ENCODE measurements around the gene HNRNPA2B1. TPM values are rescaled to one million over a fixed set of nuclear protein-coding genes. Genes with fewer than 3 reads are reported as not detected.

Gene HNRNPA2B1
- total RNA-seq, 2 experiments from 2014 or later = 258 to 1,090 TPM

DNA sequence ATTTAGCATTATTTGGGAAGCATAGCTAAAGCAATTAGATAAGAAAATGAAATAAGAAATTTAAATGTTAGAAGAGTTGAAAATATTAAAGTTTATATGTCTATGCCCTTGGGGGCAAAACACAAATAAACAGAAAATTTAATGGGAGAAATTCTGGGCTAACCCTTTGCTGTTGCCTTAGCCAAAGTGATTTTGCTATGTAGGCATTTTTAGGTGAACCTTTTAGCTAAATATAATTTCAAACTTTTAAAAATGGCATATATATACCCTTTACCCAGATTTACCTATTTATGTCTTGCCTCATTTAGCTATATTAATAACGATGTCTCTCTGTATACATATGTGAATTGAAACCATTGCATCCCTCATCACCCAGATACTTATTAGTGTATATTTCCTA, 28.5 kb downstream of the HNRNPA2B1 start:
- POLR2A ChIA-PET = interaction anchor here (0.6 to 1.4 kb wide), 6 partner anchors 11 to 1567 kb away, joined by 3 to 4 read pairs (median 3); no protein-coding TSS in a partner anchor

GRCh38 chr7:26171601-26172000, 28.9 kb downstream of the HNRNPA2B1 start:
- no TSS peak for BruUV-seq (replicated peaks)
- H4K20me1 ChIP-seq (ENCODE audit: insufficient read depth, low read length) = no peaks in the 10 kb centered on the region
- no peaks in the 10 kb centered on the region for H3K9me3 ChIP-seq (ENCODE audit: low read length)
- peaks cover 11% of the 10 kb centered on the region for H3K4me1 ChIP-seq (ENCODE audit: insufficient read depth, low read length, poor library complexity, severe bottlenecking)
- no peak overlapping the region for H3K4me2 ChIP-seq (ENCODE audit: low read length)
- intact Hi-C loops (cut with micrococcal nuclease; ENCODE audit: unreplicated experiment) = no loop called here
- peaks cover 9% of the 10 kb centered on the region; the same call in 1 of the 2 replicates for H3K79me2 ChIP-seq (ENCODE audit: insufficient read depth, low read depth, low read length)
- H3K9me2 ChIP-seq (ENCODE audit: insufficient read depth, low read length) = no peaks in the 10 kb centered on the region
- peaks cover 25% of the 10 kb centered on the region for H3K36me3 ChIP-seq (ENCODE audit: insufficient read depth, low read length)
- DNase-seq (ENCODE audit: low spot score) = no peak
- POLR2A ChIA-PET = interaction anchor here (0.6 to 1.4 kb wide), 5 partner anchors 14 to 1567 kb away, joined by 3 to 4 read pairs (median 3); no protein-coding TSS in a partner anchor
- no peak overlapping the region for H2AFZ ChIP-seq (ENCODE audit: low read length)
- CTCF ChIA-PET (ENCODE audit: unreplicated experiment) = no interaction called here
- no peak overlapping the region for H3K27ac ChIP-seq (ENCODE audit: low read depth, low read length, poor library complexity, severe bottlenecking)
- H3K4me3 ChIP-seq (ENCODE audit: low read depth, low read length, poor library complexity, severe bottlenecking) = no peak overlapping the region
- TF ChIP-seq EZH2phosphoT487 (IDR thresholded peaks at IDR 0.05; ENCODE audit: borderline replicate concordance, low read depth, low read length) = no peak
- TF ChIP-seq, protein P1, sequence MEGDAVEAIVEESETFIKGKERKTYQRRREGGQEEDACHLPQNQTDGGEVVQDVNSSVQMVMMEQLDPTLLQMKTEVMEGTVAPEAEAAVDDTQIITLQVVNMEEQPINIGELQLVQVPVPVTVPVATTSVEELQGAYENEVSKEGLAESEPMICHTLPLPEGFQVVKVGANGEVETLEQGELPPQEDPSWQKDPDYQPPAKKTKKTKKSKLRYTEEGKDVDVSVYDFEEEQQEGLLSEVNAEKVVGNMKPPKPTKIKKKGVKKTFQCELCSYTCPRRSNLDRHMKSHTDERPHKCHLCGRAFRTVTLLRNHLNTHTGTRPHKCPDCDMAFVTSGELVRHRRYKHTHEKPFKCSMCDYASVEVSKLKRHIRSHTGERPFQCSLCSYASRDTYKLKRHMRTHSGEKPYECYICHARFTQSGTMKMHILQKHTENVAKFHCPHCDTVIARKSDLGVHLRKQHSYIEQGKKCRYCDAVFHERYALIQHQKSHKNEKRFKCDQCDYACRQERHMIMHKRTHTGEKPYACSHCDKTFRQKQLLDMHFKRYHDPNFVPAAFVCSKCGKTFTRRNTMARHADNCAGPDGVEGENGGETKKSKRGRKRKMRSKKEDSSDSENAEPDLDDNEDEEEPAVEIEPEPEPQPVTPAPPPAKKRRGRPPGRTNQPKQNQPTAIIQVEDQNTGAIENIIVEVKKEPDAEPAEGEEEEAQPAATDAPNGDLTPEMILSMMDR (conservative IDR thresholded peaks at IDR 0.05; ENCODE audit: low read length) = no peak

More for the DNA sequence above, 28.5 kb downstream of the HNRNPA2B1 start:
- Histone ChIP-seq H3K79me2 (ENCODE audit: insufficient read depth, low read depth, low read length) (peaks cover 9% of the 10 kb centered on the region; the same call in 1 of the 2 replicates), H2AFZ (ENCODE audit: low read length) (no peak overlapping the region), H3K9me2 (ENCODE audit: insufficient read depth, low read length) (no peaks in the 10 kb centered on the region), H3K9me3 (ENCODE audit: low read length) (no peaks in the 10 kb centered on the region), H3K4me2 (ENCODE audit: low read length) (no peak overlapping the region), H3K27ac (ENCODE audit: low read depth, low read length, poor library complexity, severe bottlenecking) (no peak overlapping the region), H4K20me1 (ENCODE audit: insufficient read depth, low read length) (no peaks in the 10 kb centered on the region), H3K4me3 (ENCODE audit: low read depth, low read length, poor library complexity, severe bottlenecking) (no peak overlapping the region), H3K4me1 (ENCODE audit: insufficient read depth, low read length, poor library complexity, severe bottlenecking) (peaks cover 6% of the 10 kb centered on the region), H3K36me3 (ENCODE audit: insufficient read depth, low read length) (peaks cover 25% of the 10 kb centered on the region)
- CTCF ChIA-PET (ENCODE audit: unreplicated experiment) = no interaction called here
- no TSS peak for BruUV-seq (replicated peaks)
- DNase-seq (ENCODE audit: low spot score) = no peak
- intact Hi-C loops (cut with micrococcal nuclease; ENCODE audit: unreplicated experiment) = no loop called here
- TF ChIP-seq EZH2phosphoT487 (IDR thresholded peaks at IDR 0.05; ENCODE audit: borderline replicate concordance, low read depth, low read length) = no peak
- TF ChIP-seq, protein P1 (conservative IDR thresholded peaks at IDR 0.05; ENCODE audit: low read length) = no peak

- peaks cover 25% of the 10 kb centered on the region for H3K36me3 ChIP-seq (ENCODE audit: insufficient read depth, low read length)
- no peak overlapping the region for H3K4me3 ChIP-seq (ENCODE audit: low read depth, low read length, poor library complexity, severe bottlenecking)
- no peak overlapping the region for H2AFZ ChIP-seq (ENCODE audit: low read length)
- no peak for TF ChIP-seq EZH2phosphoT487 (IDR thresholded peaks at IDR 0.05; ENCODE audit: borderline replicate concordance, low read depth, low read length)
- TF ChIP-seq, protein P1 (conservative IDR thresholded peaks at IDR 0.05; ENCODE audit: low read length) = no peak
- no TSS peak for BruUV-seq (replicated peaks)
- CTCF ChIA-PET (ENCODE audit: unreplicated experiment) = no interaction called here
- H3K4me1 ChIP-seq (ENCODE audit: insufficient read depth, low read length, poor library complexity, severe bottlenecking) = peaks cover 13% of the 10 kb centered on the region
- no peaks in the 10 kb centered on the region for H3K9me3 ChIP-seq (ENCODE audit: low read length)
- intact Hi-C loops (cut with micrococcal nuclease; ENCODE audit: unreplicated experiment) = no loop called here
- POLR2A ChIA-PET = interaction anchor here (1.3 to 1.4 kb wide), 2 partner anchors 10 to 29 kb away, joined by 3 to 5 read pairs; no protein-coding TSS in a partner anchor
- no peaks in the 10 kb centered on the region for H3K9me2 ChIP-seq (ENCODE audit: insufficient read depth, low read length)
- H3K79me2 ChIP-seq (ENCODE audit: insufficient read depth, low read depth, low read length) = peaks cover 9% of the 10 kb centered on the region; the same call in 1 of the 2 replicates
- no peak for DNase-seq (ENCODE audit: low spot score)
- no peak overlapping the region for H3K4me2 ChIP-seq (ENCODE audit: low read length)
- no peak overlapping the region for H3K27ac ChIP-seq (ENCODE audit: low read depth, low read length, poor library complexity, severe bottlenecking)
- no peaks in the 10 kb centered on the region for H4K20me1 ChIP-seq (ENCODE audit: insufficient read depth, low read length)
These were observed 29.9 kb downstream of the HNRNPA2B1 start for GRCh38 chr7:26170663-26171062.

Measured in OCI-LY7 (cell line).